AML-193 (cell line): ENCODE measurements around the gene MRAP2.
"Not testable (repeated sequence)": the region's sequence is repeated elsewhere in the genome, so short reads cannot be mapped to it uniquely, and the experiment has no call there.

ENCODE experiments used
- DNase-seq, 2 experiments: peaks; one replicate each; lab custom pipeline; 2025; lab: John Stamatoyannopoulos, UW

The MRAP2 gene

DNA sequence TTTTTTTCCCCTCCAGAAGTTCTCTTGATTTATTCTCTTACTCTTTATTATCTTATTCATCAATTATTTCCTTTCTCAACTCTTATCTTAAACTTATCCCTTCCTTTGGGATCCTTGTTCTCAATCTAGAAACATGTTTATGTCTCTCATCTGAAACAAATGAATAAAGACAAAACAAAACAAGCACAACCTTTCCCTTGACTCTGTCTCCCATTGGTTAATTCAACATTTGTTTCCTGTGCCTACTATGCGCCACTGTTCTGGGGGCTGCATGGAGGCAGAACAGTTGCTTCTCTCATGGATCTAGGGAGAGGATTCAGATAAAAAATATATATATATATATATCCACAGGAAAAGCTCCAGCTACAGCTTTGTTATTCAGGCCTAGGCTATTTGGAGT, 5.2 kb upstream of the MRAP2 start:
- DNase-seq, result no peak

DNA sequence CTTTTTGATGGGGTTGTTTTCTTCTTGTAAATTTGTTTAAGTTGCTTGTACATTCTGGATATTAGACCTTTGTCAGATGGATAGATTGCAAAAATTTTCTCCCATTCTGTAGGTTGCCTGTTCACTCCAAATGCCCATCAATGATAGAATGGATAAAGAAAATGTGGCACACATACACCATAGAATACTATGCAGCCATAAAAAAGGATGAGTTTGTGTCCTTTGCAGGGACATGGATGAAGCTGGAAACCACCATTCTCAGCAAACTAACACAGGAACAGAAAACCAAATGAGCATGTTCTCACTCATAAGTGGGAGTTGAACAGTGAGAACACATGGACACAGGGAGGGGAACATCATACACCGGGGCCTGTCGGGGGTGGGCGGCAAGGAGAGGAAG, 1.6 kb upstream of the MRAP2 start:
- DNase-seq, result not testable (repeated sequence)

GRCh38 chr6:84035484-84035883, 1.9 kb downstream of the MRAP2 start:
- no peak for DNase-seq

- no peak for DNase-seq
These were observed 4.0 kb downstream of the MRAP2 start for GRCh38 chr6:84037425-84038089.

GRCh38 chr6:84042603-84043002, 9.0 kb downstream of the MRAP2 start:
- DNase-seq, result no peak

- no peak for DNase-seq
These were observed 10.0 kb downstream of the MRAP2 start for GRCh38 chr6:84043555-84043954.

DNA sequence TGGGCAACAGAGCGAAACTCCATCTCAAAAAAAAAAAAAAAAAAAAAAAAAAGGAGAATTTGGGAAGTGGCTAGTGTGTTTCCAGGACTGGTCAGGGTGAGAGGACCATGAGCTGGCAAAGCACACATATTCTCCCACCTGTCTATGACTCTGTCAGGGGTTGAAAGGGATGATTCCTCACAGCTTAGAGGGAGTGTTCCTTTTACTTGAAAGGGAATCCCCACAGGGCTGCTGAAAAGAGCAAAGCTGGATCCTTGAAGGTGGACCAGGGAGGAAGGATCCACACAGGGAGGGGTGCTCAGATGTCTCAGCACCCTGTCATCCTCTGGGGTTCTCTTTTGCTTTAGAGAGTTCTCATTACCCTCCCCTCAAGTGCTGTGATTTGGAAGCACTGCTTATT, 13.2 kb downstream of the MRAP2 start:
- DNase-seq, result no peak

DNA sequence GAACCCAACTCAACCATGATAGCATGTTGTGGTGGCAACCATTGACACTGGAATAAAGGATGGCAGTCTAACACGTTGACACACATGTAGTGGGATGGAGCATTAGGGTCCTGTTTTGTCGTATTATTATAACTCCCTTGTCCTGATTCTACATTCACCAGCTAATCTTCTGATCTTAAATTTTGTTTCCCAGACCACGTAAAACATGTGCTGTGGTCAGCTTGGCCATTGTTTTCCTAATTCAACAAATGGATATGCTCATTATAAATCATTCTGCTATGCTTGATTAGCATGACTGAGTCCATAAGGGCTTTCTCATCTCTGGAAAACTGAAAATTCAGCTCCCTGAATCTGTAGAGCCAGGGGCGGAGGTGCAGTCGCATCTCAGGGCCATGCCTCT, 15.0 kb downstream of the MRAP2 start:
- no peak for DNase-seq

DNA sequence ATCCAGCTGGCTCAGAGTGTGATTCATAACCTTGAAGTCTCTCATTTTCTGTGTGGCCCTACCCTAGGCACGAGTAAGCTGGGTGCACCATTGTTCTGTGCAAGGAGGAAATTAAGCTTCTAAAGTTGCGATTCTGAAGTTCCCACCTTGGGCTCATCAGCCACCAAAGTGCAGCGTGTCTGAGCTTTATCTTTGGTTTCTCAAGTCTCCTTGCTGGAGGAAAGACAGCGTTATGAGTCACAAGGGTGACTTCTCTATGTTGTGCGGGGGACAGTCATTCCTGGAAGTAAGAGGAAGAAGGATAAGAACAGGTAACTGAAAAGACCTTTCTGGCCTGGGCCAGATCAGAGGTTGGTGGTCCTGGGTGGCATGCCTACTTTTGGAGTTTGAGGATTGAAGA, 16.8 kb downstream of the MRAP2 start:
- DNase-seq, result no peak

DNA sequence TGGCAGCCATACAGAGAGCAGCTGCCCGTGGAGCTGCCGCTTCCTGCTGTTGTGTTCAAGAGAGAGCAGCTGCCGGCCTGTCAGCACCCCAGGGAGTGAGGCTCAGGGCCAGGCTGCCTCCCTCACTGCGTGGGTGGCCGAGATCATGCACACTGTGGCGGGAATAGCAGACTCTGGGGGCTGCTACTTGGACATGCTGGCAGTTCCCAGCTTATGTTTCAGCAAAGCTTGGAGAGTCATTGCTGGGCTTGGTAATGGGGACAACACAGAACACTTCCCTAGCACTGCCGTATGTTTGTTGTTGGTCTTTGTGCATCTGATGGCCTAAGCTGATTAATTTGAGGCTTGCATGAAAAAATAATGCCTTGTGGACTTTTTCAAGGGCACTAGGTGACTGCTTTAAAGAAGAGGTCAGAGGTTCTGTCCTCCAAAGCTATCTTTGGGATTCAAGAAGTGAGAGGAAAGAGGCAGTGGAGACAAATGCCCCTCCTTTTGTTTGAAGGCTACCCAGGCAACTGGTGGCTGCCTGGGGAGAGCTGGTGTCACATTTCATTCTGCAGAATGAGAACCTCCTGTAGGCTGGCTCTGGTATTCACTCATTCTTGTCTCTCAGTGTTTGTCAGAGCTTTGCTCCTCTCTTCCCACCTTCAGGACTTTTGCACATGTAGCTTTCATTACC, 18.8 kb downstream of the MRAP2 start:
- no peak for DNase-seq

DNA sequence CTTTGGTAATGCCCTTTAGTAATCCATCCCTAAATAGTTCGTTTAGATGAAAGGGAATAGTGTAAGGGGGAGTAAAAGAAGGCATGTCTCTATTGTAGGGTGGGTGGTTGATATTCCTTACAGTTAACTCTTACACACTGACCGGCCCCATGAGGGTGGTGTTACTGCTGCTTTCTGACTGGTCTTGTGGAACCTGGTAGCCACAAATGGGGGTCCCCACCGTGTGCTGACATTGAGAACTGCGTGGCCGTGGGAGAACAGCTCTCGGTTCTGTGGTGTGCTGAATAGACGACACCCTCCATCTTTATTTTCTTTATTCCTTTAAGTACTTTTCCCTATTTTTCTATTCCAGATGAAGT, 19.3 kb downstream of the MRAP2 start:
- DNase-seq, result no peak

GRCh38 chr6:84055647-84056046, 22.1 kb downstream of the MRAP2 start:
- no peak for DNase-seq

DNA sequence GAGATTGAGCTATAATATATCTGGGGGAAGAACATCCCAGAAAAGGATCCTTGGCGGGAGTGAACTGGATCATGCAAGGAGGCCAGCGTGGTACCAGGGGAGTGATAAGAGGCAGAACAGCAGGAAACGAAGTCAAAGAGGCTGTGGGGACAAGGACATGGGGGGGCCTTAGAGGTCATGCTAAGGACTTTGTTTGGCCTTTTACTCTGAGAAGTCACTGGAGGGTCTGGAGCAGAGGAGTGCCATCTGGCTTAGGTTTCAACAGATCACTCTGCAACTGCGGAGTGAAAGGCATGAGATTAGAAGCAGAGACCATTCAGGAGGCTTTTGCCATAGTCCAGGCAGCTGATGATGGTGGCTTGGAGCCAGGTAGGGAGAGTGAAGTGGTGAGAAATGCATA, 24.3 kb downstream of the MRAP2 start:
- no peak for DNase-seq

- DNase-seq, result no peak
These were observed 25.5 kb downstream of the MRAP2 start for GRCh38 chr6:84059082-84059481.

GRCh38 chr6:84061174-84061573, 27.6 kb downstream of the MRAP2 start:
- DNase-seq, result no peak

- no peak for DNase-seq
These were observed 28.2 kb downstream of the MRAP2 start for GRCh38 chr6:84061613-84062398.

DNA sequence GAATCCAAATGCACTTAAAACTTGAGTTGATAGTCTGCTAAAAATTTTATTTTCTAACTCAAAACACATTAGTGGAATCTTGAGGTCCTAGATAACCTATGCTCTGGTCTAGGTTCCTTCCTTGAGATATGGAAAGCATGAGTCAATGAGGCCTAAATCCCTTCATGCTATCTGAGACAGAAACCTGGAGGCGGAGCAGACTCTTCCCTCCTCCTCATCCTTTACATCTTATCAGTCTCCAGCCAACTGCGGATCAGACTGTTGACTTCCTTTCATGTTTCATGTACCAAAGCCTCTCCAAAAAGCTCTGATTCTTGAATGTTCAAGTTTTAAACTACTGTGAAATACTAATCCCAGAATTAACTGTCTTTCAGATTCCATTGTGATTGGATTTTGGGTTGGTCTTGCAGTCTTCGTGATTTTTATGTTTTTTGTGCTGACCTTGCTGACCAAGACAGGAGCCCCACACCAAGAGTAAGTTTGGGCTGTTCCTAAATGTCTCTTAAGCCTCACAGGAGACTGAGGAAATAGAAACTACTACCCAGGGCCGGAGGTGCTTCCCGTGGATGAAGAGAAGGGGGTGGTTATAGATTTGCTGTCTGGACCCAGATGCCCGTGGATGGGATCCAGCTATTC, 29.1 kb downstream of the MRAP2 start:
- no peak for DNase-seq

GRCh38 chr6:84065693-84066290, 32.2 kb downstream of the MRAP2 start:
- DNase-seq, result no peak

- no peak for DNase-seq
These were observed 33.0 kb downstream of the MRAP2 start for GRCh38 chr6:84066536-84066935.

GRCh38 chr6:84068873-84069272, 35.3 kb downstream of the MRAP2 start:
- not testable (repeated sequence) for DNase-seq

DNA sequence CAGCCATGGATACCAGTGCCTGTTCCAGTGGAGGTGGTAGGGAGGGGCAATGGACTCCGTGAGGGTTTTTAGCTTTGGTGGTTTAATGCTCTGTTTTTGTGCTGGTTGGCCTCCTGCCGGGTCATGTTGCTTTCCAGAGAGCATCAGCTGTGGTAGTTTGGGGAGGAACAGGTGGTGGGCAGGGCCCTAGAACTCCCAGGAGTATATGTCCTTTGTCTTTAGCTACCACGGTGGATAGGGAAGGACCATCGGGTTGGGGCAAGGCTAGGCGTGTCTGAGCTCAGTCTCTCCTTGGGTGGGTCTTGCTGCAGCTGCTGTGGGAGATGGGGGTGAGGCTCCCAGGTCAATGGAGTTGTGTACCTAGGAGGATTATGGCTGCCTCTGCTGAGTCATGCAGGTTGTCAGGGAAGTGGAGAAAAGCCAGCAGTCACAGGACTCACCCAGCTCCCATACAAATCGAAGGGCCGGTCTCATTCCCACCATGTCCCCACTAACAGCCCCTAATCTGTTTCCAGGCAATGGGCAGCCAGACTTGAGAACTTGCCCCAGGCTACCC, 38.9 kb downstream of the MRAP2 start:
- DNase-seq, result no peak
